ENCODE results near the gene NSF. TPM values are rescaled to one million over a fixed set of nuclear protein-coding genes. Genes with fewer than 3 reads are reported as not detected.
"Not testable (repeated sequence)": the region's sequence is repeated elsewhere in the genome, so short reads cannot be mapped to it uniquely, and the experiment has no call there.

The NSF gene
- total RNA-seq, 1 donor from 2014 or later: 89.3 TPM

- no peak for DNase-seq (ENCODE audit: low spot score in 2 of 2)
- FAIRE-seq: no peak
Measured at GRCh38 chr17:46742565-46743270, 152.2 kb downstream of the NSF start.

- FAIRE-seq (no peak), DNase-seq (ENCODE audit: low spot score in 2 of 2) (no peak)
Measured at GRCh38 chr17:46744441-46744840, 154.0 kb downstream of the NSF start.

- no peak for DNase-seq (ENCODE audit: low spot score in 2 of 2)
- FAIRE-seq: no peak
Measured at GRCh38 chr17:46745376-46745775, 154.9 kb downstream of the NSF start.

- FAIRE-seq: no peak
- no peak for DNase-seq (ENCODE audit: low spot score in 2 of 2)
Measured at GRCh38 chr17:46751425-46751824, 161.0 kb downstream of the NSF start.

GRCh38 chr17:46753776-46754175 lies 163.3 kb downstream of the NSF start:
- no peak for DNase-seq (ENCODE audit: low spot score in 2 of 2)
- no peak for FAIRE-seq

GRCh38 chr17:46756081-46756735 lies 165.7 kb downstream of the NSF start:
- FAIRE-seq (no peak), DNase-seq (ENCODE audit: low spot score in 2 of 2) (no peak)

- FAIRE-seq (no peak), DNase-seq (ENCODE audit: low spot score in 2 of 2) (no peak)
Measured at GRCh38 chr17:46756861-46757260, 166.4 kb downstream of the NSF start.

- DNase-seq (ENCODE audit: low spot score in 2 of 2); FAIRE-seq: not testable (repeated sequence)
Measured at GRCh38 chr17:46757588-46757987, 167.1 kb downstream of the NSF start.

GRCh38 chr17:46758614-46759013 lies 168.1 kb downstream of the NSF start:
- no peak for FAIRE-seq

GRCh38 chr17:46759141-46759540 lies 168.7 kb downstream of the NSF start:
- no peak for FAIRE-seq

More at GRCh38 chr17:46758614-46759013, 168.1 kb downstream of the NSF start:
- no peak for DNase-seq (ENCODE audit: low spot score in 2 of 2)

GRCh38 chr17:46763416-46763815 lies 172.9 kb downstream of the NSF start:
- FAIRE-seq: no peak

More at GRCh38 chr17:46759141-46759540, 168.7 kb downstream of the NSF start:
- DNase-seq (ENCODE audit: low spot score in 2 of 2): no peak

GRCh38 chr17:46764000-46764708 lies 173.7 kb downstream of the NSF start:
- DNase-seq (ENCODE audit: low spot score in 2 of 2): no peak
- no peak for FAIRE-seq

More at GRCh38 chr17:46763416-46763815, 172.9 kb downstream of the NSF start:
- DNase-seq (ENCODE audit: low spot score in 2 of 2): no peak

GRCh38 chr17:46764709-46765401 lies 174.4 kb downstream of the NSF start:
- DNase-seq (ENCODE audit: low spot score in 2 of 2) (no peak), FAIRE-seq (no peak)

- no peak for FAIRE-seq
- DNase-seq (ENCODE audit: low spot score in 2 of 2): no peak
Measured at GRCh38 chr17:46765453-46765852, 175.0 kb downstream of the NSF start.

GRCh38 chr17:46766493-46767491 lies 176.3 kb downstream of the NSF start:
- no peak for FAIRE-seq
- DNase-seq (ENCODE audit: low spot score in 2 of 2): no peak

GRCh38 chr17:46768540-46768870 lies 178.0 kb downstream of the NSF start:
- DNase-seq (ENCODE audit: low spot score in 2 of 2) (no peak), FAIRE-seq (no peak)

- not testable (repeated sequence) for DNase-seq (ENCODE audit: low spot score in 2 of 2); FAIRE-seq
Measured at GRCh38 chr17:46768896-46769295, 178.4 kb downstream of the NSF start.

GRCh38 chr17:46769531-46770438 lies 179.3 kb downstream of the NSF start:
- DNase-seq (ENCODE audit: low spot score in 2 of 2) (no peak), FAIRE-seq (no peak)

GRCh38 chr17:46770439-46770817 lies 180.0 kb downstream of the NSF start:
- DNase-seq (ENCODE audit: low spot score in 2 of 2) (no peak), FAIRE-seq (no peak)
